Tongue (tissue), 2 donors: Measurements from ENCODE around the gene KIAA1586. TPM values are rescaled to one million over a fixed set of nuclear protein-coding genes. Genes with fewer than 3 reads are reported as not detected.
"Not testable (repeated sequence)": the region's sequence is repeated elsewhere in the genome, so short reads cannot be mapped to it uniquely, and the experiment has no call there.

Experiments used
- DNase-seq: peaks from one replicate; pipeline ENCODE4 v3.0.0-alpha.2; 2015
- total RNA-seq: library from RNA; depleted of rRNA; stranded (reverse); fragments of >200 nt; gene quantifications from one replicate; pipeline ENCODE4 v1.2.3, GENCODE V29; 2014

Gene KIAA1586
- total RNA-seq, 1 donor from 2014 or later = 25.6 TPM

DNA sequence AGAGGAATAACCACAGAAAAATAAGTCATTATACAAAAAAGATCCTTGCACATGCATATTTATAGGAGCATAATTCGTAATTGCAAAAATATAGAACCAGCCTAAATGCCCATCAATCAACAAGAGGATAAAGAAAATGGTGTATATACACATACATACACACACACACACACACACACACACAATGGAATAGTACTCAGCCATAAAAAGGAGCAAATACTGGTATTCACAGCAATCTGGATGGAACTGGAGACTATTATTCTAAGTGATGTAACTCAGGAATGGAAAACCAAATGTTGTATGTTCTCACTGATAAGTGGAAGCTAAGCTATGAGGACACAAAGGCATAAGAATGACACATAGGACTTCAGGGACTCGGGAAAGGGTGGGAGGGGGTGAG lies 1.9 kb upstream of the KIAA1586 start:
- DNase-seq = no peak

- not testable (repeated sequence) for DNase-seq
Observed at GRCh38 chr6:57047257-57047585, 728 bp downstream of the KIAA1586 start.

DNA sequence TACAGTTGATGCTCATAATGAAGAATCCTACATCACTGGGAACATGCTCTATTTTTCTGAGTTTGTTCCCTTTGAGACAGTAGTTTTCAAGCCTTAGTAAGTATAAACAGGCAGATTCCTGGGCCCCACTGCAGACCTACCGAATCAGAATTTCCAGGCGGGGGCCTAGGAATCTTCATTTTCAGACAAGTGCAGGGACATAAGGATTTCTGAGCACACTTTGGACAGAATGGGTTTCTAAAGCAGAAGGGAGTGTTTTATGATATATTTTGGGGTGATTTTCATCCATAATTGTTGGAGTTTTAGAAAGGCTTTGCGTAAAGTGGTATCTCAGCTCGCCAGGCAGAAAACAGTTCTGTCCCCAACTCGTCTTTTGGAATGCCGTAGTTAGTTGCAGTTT lies 1.4 kb downstream of the KIAA1586 start:
- DNase-seq = not testable (repeated sequence)

DNA sequence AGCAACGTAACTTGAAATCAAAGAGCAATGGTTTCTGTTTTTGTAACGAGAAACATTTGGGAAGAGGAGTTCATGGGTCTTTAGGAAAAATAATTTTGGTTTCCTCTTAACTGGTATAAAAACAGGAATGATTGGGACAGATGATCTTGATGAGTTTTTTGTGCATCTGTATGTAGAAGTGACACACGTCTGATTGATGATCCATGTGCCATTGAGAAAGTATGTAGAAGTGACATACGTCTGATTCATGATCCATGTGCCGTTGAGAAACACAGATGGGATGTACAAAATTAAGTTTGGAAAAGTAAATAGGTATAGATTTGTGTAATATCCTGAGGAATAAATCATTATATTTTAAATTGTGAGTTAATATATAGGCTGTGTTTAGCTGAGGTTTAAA lies 2.1 kb downstream of the KIAA1586 start:
- DNase-seq = no peak

DNA sequence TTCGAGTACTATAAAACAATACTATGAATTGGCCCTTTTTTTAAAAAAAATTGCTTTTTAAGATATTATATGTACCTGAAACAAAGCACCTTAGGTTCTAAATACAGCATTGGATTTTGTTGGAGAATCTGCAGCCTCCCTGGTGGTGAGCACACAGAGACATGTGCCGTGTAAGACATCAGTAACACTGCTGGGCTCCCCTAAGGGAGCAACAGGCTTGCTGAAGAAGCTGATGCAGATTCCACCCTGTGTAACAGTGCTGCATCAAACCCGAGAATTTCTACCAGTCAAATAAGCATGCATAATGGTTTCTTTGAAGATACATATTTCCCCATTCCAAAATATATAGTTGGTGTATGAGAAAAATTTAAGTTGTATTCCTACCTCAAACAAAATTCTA lies 17.4 kb downstream of the KIAA1586 start:
- no peak for DNase-seq

- DNase-seq = no peak
Observed at GRCh38 chr6:57064809-57065208, 18.3 kb downstream of the KIAA1586 start.

GRCh38 chr6:57068061-57068460 lies 21.6 kb downstream of the KIAA1586 start:
- DNase-seq = no peak

DNA sequence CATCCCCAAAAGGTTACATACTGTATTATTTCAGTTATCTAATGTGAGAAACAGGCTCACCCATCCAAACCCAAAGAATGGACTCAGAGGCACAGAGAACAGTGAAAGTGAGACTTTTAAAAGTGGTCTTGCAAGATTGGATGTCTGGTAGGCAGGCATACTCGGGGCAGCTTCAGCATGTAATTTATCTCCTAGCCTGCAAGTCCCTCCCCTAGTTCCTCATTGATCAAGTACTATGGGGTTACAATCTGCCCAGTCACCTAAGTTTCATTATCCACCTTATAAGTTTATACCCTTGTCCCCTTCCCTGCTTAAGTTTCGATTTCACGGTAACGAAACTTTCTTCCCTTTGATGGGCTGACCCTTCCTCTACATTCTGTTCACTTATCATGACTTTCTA lies 22.7 kb downstream of the KIAA1586 start:
- no peak for DNase-seq

DNA sequence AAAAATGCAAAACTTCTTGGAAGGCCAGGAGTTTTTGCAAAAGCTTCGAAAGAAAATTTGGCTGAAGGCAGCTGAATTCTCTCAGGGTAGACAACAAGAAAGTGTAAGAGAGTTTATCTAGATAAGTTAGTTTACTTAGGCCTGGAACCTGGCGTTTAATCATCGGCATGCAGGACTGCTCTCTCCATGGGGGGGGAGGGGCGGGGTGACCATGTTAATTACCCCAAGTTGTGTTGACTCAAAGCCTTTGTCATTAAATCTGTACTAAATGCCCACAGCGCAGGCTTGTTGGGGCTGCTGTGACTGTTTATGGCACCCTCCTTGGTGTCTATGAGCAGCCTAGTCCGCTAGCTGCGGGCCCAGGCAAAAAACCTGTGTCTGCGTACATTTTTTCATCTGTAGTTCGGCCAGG lies 23.4 kb downstream of the KIAA1586 start:
- DNase-seq = no peak

GRCh38 chr6:57072108-57072507 lies 25.6 kb downstream of the KIAA1586 start:
- DNase-seq = no peak

GRCh38 chr6:57074383-57074782 lies 27.9 kb downstream of the KIAA1586 start:
- DNase-seq = no peak

- no peak for DNase-seq
Observed at GRCh38 chr6:57075092-57075491, 28.6 kb downstream of the KIAA1586 start.

DNA sequence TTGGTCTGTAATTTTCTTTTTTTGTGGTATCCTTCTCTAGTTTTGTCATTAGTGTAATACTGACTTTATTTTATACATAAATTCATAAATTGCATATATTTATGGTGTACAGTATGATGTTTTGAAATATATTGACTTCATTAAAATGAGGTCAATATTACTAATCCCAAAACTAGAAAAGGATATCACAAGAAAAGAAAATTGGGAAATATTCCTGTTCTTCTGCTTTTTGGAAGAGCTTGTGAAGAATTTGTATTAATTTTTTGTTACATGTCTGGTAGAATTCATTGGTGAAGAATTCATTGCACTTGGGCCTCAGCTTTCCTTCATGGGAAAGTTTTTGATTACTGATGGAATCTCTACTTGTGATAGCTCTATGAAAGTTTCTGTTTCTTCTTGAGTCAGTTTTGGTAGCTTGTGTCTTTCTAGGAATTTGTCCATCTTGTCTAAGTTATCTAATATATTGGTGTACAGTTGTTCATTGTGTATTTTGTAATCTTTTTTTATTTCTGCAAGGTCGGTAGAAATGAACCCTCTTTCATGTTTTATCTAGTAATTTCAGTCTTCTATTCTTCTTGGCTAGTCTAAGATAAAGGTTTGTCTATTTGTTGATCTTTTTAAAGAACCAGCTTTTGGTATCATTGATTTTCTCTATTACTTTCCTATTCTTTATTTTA lies 32.2 kb downstream of the KIAA1586 start:
- DNase-seq = no peak

DNA sequence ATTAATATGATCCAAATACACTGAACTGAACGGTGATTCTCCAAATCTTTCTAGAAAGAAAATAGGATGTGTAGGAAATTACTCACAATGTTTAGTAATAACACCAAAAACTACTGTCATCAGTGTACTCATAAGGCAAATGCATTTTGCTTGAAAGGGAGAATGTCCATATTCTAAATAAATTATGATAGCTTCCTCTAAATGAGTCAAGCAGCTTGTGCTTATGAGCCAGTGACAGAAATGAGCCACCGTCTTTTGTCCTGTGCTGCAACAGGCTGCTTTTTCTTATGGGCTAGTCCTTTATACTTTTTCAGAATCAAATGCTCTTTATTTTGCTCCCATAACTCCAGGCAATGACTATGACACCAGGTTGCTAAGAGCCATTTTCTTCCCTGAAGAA lies 39.0 kb downstream of the KIAA1586 start:
- DNase-seq = no peak

DNA sequence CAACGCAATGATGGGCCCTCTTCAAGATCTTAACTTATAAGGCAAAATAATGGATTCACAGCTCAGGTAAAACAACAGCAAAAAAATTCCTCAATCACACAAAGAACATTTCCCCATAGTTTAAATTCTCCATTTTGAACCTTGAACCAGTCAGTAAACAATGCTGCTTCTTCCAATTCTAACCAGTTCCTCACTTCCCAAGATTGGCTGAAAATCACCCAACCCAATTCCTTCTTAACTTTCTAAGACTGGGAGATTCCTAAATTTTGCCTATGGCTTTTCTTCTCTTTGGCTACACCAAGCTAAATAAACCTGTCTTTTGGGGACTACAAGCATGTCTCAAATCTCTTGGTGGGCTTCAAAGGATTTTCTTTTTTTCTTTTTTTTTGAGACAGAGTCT lies 40.4 kb downstream of the KIAA1586 start:
- DNase-seq = no peak

DNA sequence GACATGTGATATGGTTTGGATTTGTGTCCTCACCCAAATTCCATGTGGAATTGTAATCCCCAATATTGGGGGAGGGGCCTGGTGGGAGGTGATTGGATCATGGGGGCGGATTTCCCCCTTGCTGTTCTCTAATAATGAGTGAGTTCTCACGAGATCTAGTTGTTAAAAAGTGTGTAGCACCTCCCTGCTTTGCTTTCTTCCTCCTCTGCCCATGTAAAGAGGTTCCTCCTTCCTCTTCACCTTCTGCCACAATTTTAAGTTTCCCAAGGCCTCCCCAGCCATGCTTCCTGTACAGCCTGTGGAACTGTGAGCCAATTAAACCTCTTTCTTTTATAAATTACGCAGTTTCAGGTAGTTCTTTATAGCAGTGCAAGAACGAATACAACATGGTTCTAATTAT lies 41.4 kb downstream of the KIAA1586 start:
- DNase-seq = no peak

- no peak for DNase-seq
Observed at GRCh38 chr6:57089265-57089664, 42.8 kb downstream of the KIAA1586 start.

DNA sequence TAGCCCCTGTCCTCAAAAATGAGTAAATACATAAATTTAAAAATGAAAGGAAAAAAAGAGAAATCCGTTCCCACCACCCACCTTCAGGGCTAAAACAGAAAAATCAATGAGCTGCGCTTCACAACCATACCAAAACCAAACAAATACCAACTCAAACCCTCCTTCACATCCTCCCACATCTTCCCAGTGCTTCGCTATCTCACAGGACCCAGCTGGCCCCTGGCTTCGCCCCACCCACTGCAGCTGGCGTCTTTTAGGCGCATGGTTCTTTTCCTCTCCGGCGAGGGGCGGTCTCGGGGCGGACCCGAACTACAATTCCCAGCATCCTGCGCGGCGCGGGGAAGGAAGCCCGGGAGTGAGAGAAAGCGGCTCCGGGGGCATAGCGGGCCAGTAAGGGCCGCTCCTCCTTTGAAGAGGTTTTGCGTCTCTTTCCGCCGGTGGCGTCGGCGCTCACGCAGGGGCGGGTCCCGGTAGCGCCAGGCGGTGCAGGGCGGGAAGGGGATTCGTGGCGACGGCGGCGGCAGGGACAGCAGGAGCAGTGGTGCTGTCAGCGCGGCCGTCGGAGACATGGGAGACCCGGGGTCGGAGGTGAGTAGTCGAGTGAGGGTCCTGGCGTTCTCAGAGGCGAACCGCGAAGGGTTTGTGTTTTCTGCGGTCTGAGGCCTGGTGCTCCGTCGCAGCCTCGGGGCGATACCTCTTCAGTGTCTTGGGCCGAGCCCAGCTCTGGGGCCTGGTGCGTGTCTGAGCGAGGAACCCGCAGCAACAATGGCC lies 43.4 kb downstream of the KIAA1586 start, which contains the start of gene ZNF451:
TSS of gene ZNF451 (plus strand) at position 502 of the 771 bp plus-strand sequence. CDS start at position 568, 66 bp downstream.
- peak; percentile 99 for DNase-seq

DNA sequence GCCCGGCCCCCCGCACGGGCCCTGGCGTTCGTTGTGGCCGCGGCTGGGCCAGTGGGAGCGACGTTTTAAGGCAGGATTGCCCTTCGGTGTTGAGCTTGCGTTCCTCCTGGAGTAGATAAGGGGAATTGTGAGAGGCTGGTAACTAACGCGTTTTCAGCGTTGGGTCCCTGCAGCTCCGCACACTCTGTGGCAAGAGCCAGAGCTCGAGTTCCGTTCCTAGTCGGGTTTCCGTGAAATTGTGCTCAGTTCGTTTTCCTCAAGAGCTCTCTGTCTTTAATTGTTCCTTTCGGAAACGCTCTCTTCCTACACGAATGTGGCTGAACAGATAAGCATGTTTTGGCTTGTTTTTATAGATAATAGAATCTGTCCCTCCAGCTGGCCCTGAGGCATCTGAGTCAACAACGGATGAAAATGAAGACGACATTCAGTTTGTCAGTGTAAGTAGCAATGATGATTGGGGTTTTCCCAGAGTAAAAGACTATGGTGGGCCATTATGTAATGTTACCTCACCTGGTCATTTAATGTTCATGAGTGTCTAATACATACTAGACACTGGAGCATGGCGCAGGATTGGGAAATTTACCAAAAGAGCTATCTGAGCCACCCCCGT lies 44.1 kb downstream of the KIAA1586 start:
- not testable (repeated sequence) for DNase-seq

DNA sequence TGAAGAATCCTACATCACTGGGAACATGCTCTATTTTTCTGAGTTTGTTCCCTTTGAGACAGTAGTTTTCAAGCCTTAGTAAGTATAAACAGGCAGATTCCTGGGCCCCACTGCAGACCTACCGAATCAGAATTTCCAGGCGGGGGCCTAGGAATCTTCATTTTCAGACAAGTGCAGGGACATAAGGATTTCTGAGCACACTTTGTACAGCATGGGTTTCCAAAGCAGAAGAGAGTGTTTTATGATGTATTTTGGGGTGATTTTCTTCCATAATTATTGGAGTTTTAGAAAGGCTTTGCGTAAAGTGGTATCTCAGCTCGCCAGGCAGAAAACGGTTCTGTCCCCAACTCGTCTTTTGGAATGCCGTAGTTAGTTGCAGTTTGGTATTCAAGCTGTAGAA lies 44.9 kb downstream of the KIAA1586 start:
- not testable (repeated sequence) for DNase-seq

DNA sequence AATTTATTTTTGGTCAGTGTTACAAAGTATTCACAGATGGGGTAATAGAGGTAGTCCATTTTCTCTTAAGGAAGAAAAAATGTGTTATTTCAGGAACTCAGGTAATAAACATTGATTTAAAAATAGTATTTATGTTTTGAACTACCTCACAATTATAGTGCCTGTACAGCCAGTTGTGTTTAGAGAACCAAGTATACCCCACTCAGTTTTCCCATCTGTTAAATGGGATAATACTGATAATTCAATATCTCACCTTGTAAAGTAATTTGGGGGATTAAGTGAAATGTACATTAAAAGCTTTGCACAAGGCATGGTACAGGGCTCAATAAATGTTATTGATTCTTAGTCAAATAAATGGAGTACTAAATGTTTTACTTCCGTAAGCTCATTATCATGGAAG lies 48.2 kb downstream of the KIAA1586 start:
- DNase-seq = no peak

DNA sequence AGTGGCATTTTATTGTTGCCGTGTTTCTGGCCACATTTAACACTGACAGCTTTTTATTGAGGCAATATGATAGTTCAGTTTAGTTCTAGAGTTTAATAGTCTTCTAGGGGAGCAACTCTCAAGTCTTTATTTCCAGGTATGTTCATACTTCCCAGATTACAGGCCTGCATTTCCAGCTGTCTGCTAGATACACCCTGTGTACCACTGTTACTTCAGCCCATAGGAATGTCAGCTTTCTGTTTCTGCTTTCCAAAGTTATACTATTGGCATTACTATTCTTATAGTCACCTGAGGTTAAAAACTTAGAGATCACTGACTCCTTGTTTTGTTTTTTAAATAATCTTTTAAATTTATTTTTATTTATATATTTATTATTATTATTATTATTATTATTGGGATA lies 51.1 kb downstream of the KIAA1586 start:
- DNase-seq = no peak

DNA sequence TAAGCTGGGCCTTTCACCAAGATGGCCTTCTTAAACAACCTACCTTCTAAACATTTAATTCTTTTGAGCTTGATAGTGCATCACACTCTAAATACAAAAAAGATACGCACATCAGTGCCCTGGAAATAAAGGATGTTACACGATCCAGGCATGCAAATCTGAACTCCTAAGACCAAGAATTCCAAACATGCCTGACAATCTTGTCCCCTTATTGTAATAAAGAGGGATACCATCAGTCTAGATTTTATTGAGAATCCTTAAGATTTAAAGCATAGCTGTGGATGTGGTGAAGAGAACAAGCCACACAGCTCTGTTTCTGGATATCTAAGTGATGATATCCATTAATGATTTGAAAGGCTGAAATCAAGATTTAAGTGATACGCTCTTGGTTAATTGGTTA lies 56.5 kb downstream of the KIAA1586 start:
- DNase-seq = no peak

- DNase-seq = no peak
Observed at GRCh38 chr6:57104336-57104735, 57.8 kb downstream of the KIAA1586 start.
